GM12878 (cell line): ENCODE data around the gene PEAR1.

ENCODE experiments used
- MXI1 ChIP-seq: fragments of 150-350 bp; IDR thresholded peaks from 2 replicates; pipeline ENCODE4 v1.6.1; 2011; ENCODE audit warnings: low read depth, mild to moderate bottlenecking, inconsistent platforms, low read length, improper control_type of control experiment
- NFIC ChIP-seq: IDR thresholded peaks from 2 replicates; pipeline ENCODE4 v1.6.1; 2012; ENCODE audit warnings: low read depth, mild to moderate bottlenecking, inconsistent platforms, low read length, moderate library complexity
- PAX8 ChIP-seq: fragments of 450-650 bp; IDR thresholded peaks from 2 replicates; pipeline ENCODE4 v1.6.1; 2017; ENCODE audit warnings: mild to moderate bottlenecking, moderate library complexity
- POLR2A ChIP-seq: IDR thresholded peaks from 2 replicates; pipeline ENCODE4 v1.6.1; 2011; ENCODE audit warnings: low read depth, mild to moderate bottlenecking, low read length
- POLR2AphosphoS5 ChIP-seq: IDR thresholded peaks from 2 replicates; pipeline ENCODE4 v1.6.1; 2011; ENCODE audit warnings: mild to moderate bottlenecking, low read length, inconsistent platforms
- RELB ChIP-seq: fragments of 450-650 bp; IDR thresholded peaks from 2 replicates; pipeline ENCODE4 v1.6.1; 2017; ENCODE audit warnings: low read depth, mild to moderate bottlenecking, moderate library complexity
- REST ChIP-seq: IDR thresholded peaks from 2 replicates; pipeline ENCODE4 v1.6.1; 2012; ENCODE audit warnings: mild to moderate bottlenecking, low read depth, low read length
- SP1 ChIP-seq: IDR thresholded peaks from one replicate; pipeline ENCODE4 v1.6.1; 2011; ENCODE audit warnings: low read depth, low read length
- TF ChIP-seq, protein P1 (sequence below), 3 experiments: IDR thresholded peaks in 2 of 3; conservative IDR thresholded peaks in 1 of 3; 2 replicates each; pipeline ENCODE4 v1.5.1; 2011; ENCODE audit warnings: low read depth in 3 of 3, low read length in 3 of 3, mild to moderate bottlenecking in 3 of 3, control low read depth in 2 of 3, moderate library complexity in 2 of 3, inconsistent platforms in 1 of 3, mixed read lengths in 1 of 3; ENCODE audit not compliant: control insufficient read depth in 2 of 3, insufficient read depth in 1 of 3; ENCODE audit errors: extremely low read depth in 1 of 3
- TF ChIP-seq, protein P2 (sequence below): IDR thresholded peaks from 2 replicates; pipeline ENCODE4 v1.6.1; 2012; ENCODE audit warnings: low read depth, low read length, improper control_type of control experiment

DNA sequence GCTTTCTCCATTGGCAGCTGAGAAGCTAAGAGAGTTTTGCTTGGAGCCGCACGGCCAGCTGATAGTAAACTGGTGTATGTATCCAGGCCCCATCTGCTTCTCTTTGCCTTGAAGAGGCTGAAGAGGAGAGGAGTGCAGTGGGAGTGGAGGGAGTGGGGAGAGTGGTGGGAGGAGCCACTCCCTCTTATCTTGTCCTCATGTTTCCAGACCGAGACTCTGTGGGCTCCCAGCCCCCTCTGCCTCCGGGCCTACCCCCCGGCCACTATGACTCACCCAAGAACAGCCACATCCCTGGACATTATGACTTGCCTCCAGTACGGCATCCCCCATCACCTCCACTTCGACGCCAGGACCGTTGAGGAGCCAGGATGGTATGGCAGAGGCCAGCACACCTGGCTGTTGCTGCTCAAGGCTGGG is 20.9 kb downstream of the PEAR1 start:
- no peak for TF ChIP-seq MXI1
- TF ChIP-seq, protein P1, sequence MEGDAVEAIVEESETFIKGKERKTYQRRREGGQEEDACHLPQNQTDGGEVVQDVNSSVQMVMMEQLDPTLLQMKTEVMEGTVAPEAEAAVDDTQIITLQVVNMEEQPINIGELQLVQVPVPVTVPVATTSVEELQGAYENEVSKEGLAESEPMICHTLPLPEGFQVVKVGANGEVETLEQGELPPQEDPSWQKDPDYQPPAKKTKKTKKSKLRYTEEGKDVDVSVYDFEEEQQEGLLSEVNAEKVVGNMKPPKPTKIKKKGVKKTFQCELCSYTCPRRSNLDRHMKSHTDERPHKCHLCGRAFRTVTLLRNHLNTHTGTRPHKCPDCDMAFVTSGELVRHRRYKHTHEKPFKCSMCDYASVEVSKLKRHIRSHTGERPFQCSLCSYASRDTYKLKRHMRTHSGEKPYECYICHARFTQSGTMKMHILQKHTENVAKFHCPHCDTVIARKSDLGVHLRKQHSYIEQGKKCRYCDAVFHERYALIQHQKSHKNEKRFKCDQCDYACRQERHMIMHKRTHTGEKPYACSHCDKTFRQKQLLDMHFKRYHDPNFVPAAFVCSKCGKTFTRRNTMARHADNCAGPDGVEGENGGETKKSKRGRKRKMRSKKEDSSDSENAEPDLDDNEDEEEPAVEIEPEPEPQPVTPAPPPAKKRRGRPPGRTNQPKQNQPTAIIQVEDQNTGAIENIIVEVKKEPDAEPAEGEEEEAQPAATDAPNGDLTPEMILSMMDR (IDR thresholded peaks at IDR 0.05 in 2 of 3, conservative IDR thresholded peaks at IDR 0.05 in 1 of 3; ENCODE audit: control insufficient read depth in 2 of 3, extremely low read depth in 1 of 3, insufficient read depth in 1 of 3, low read depth in 3 of 3, low read length in 3 of 3): no peak
- no peak for TF ChIP-seq PAX8
- TF ChIP-seq, protein P2, sequence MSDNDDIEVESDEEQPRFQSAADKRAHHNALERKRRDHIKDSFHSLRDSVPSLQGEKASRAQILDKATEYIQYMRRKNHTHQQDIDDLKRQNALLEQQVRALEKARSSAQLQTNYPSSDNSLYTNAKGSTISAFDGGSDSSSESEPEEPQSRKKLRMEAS: no peak
- no peak for TF ChIP-seq POLR2A
- TF ChIP-seq RELB: no peak
- no peak for TF ChIP-seq REST
- no peak for TF ChIP-seq POLR2AphosphoS5
- TF ChIP-seq NFIC: no peak
- no peak for TF ChIP-seq SP1
